KMS-11 (cell line): ENCODE results near the gene GOLGA8O.
"Not testable (repeated sequence)": the region's sequence is repeated elsewhere in the genome, so short reads cannot be mapped to it uniquely, and the experiment has no call there.

ENCODE experiments used
- H2AFZ ChIP-seq: fragments of 200-600 bp; sonication (generic); 2 replicates; pipeline ENCODE4 v1.6.1; 2016; ENCODE audit warnings: antibody characterized with exemption, mixed run types, low read depth
- H3K27ac ChIP-seq: fragments of 200-600 bp; sonication (generic); 2 replicates; pipeline ENCODE4 v1.6.1; 2016; ENCODE audit warnings: mild to moderate bottlenecking, mixed run types
- H3K27me3 ChIP-seq: fragments of 200-600 bp; sonication (generic); 2 replicates; pipeline ENCODE4 v1.6.1; 2017; ENCODE audit warnings: mild to moderate bottlenecking, low read depth, mixed run types, moderate library complexity; ENCODE audit not compliant: insufficient read depth
- H3K36me3 ChIP-seq: fragments of 200-600 bp; sonication (generic); 2 replicates; pipeline ENCODE4 v1.6.1; 2017; ENCODE audit warnings: mild to moderate bottlenecking, mixed run types; ENCODE audit not compliant: insufficient read depth
- H3K4me1 ChIP-seq: fragments of 200-600 bp; sonication (generic); 2 replicates; pipeline ENCODE4 v1.6.1; 2016; ENCODE audit warnings: mild to moderate bottlenecking, low read depth, mixed run types; ENCODE audit not compliant: poor library complexity, severe bottlenecking
- H3K4me2 ChIP-seq: fragments of 200-600 bp; sonication (generic); 2 replicates; pipeline ENCODE4 v1.7.0; 2016; ENCODE audit warnings: mild to moderate bottlenecking, mixed run types
- H3K4me3 ChIP-seq: fragments of 200-600 bp; sonication (generic); IDR thresholded peaks from 2 replicates; pipeline ENCODE4 v1.6.1; 2017; ENCODE audit warnings: low read depth, low read length, mixed read lengths; ENCODE audit not compliant: insufficient read depth
- H3K79me2 ChIP-seq: fragments of 200-600 bp; sonication (generic); 2 replicates; pipeline ENCODE4 v1.6.1; 2016; ENCODE audit warnings: low read depth, mixed run types; ENCODE audit not compliant: insufficient read depth
- H3K9ac ChIP-seq: fragments of 200-600 bp; sonication (generic); 2 replicates; pipeline ENCODE4 v1.6.1; 2016; ENCODE audit warnings: mild to moderate bottlenecking, mixed run types
- H4K20me1 ChIP-seq: fragments of 200-600 bp; sonication (generic); 2 replicates; pipeline ENCODE4 v1.6.1; 2016; ENCODE audit warnings: mild to moderate bottlenecking, mixed run types; ENCODE audit not compliant: insufficient read depth

GOLGA8O gene

DNA sequence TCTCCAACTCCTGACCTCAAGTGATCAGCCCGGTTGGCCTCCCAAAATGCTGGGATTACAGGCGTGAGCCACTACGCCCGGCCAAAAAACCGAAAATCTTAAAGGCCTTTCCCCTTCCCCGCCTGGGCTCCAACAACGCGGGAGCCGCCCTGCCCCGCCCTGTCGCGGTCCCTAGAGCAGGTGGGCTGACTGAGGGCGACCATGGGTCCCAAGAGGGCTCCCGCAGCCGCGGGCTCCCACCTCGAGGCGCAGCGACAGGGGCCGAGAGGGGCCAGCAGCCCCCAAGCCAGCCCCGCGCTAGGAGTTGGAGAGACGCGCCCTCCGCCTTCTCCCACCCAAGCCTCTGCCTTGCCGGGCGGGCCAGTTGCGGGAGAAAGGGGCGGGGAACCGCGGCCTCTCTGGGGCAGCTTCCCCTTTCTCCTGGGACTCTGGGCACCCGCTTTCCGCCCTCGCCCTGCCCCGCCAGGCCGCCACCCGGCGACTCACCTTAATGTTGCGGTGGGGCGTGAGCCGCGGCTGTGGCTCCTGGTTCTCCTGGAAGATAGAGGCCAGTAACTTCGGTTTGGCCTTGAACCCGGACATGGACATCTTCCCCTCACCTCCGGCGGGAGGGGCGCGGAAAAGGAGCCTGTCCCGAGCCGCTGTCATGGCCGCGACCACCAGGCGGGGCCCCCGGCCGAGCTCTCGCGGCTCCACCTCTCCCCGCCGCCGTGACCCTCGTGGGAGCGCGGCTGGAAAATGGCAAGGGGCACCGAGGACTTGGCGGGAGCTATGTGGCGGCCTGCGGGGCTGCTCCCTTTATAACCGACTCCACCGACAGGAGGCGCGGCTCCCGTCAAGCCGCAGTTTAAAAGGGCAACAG lies 21.1 kb downstream of the GOLGA8O start:
- not testable (repeated sequence) for H3K4me1 ChIP-seq, H2AFZ ChIP-seq, H3K27ac ChIP-seq, H3K27me3 ChIP-seq, H4K20me1 ChIP-seq, H3K79me2 ChIP-seq, H3K36me3 ChIP-seq, H3K4me3 ChIP-seq, H3K4me2 ChIP-seq, H3K9ac ChIP-seq

GRCh38 chr15:32427635-32428034 lies 27.8 kb downstream of the GOLGA8O start:
- not testable (repeated sequence) for H3K79me2 ChIP-seq, H3K4me3 ChIP-seq, H3K9ac ChIP-seq

GRCh38 chr15:32426511-32426910 lies 28.9 kb downstream of the GOLGA8O start:
- not testable (repeated sequence) for H3K27ac ChIP-seq, H3K36me3 ChIP-seq, H4K20me1 ChIP-seq, H3K4me2 ChIP-seq, H2AFZ ChIP-seq, H3K4me1 ChIP-seq, H3K27me3 ChIP-seq, H3K9ac ChIP-seq, H3K79me2 ChIP-seq, H3K4me3 ChIP-seq

More at GRCh38 chr15:32427635-32428034, 27.8 kb downstream of the GOLGA8O start:
- not testable (repeated sequence) for H3K36me3 ChIP-seq, H2AFZ ChIP-seq, H3K4me2 ChIP-seq, H4K20me1 ChIP-seq, H3K27ac ChIP-seq, H3K27me3 ChIP-seq, H3K4me1 ChIP-seq

DNA sequence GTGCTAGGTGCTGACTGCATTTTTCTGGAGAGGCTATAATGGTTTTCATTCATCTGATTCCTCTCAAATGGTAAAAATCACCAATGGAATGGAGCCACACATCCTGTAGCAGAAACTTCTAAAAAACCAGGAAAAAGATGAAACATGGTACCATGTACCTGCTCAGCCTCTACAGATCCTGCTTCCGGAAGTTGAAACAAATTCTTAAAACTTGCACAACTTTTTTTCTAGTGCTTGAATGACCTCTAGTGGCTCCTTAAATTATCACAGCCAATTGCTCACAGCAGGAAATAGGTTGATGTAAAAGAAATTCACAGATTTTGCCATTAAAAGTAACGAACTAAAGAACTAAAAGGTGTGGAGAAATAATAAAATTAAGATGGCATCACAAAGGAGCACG lies 47.5 kb downstream of the GOLGA8O start:
- H3K4me3 ChIP-seq, H3K27me3 ChIP-seq, H2AFZ ChIP-seq, H3K36me3 ChIP-seq, H3K9ac ChIP-seq, H3K4me2 ChIP-seq, H3K79me2 ChIP-seq, H3K27ac ChIP-seq, H4K20me1 ChIP-seq, H3K4me1 ChIP-seq: not testable (repeated sequence)

GRCh38 chr15:32403192-32403591 lies 52.2 kb downstream of the GOLGA8O start, which contains the start of gene GOLGA8K:
Gene GOLGA8K, minus strand, starts transcription at chr15:32403292. Its CDS starts 98 bp downstream, at chr15:32403194.
- H2AFZ ChIP-seq, H3K27ac ChIP-seq, H3K79me2 ChIP-seq, H3K27me3 ChIP-seq, H3K4me2 ChIP-seq, H4K20me1 ChIP-seq, H3K9ac ChIP-seq, H3K4me3 ChIP-seq, H3K4me1 ChIP-seq, H3K36me3 ChIP-seq: not testable (repeated sequence)

GRCh38 chr15:32396522-32396921 lies 58.9 kb downstream of the GOLGA8O start:
- H3K36me3 ChIP-seq, H3K27me3 ChIP-seq, H3K4me2 ChIP-seq, H2AFZ ChIP-seq, H3K9ac ChIP-seq, H4K20me1 ChIP-seq, H3K4me1 ChIP-seq, H3K4me3 ChIP-seq, H3K79me2 ChIP-seq, H3K27ac ChIP-seq: not testable (repeated sequence)
